Measurements from ENCODE around the gene MCRIP1. TPM values are rescaled to one million over a fixed set of nuclear protein-coding genes. Genes with fewer than 3 reads are reported as not detected.

The MCRIP1 gene
- total and polyA plus RNA-seq, 2 of the 13 experiments (the other 11 are each of a cell fraction or from before 2014, with no cell fraction given): 79.7 to 84.9 TPM

DNA sequence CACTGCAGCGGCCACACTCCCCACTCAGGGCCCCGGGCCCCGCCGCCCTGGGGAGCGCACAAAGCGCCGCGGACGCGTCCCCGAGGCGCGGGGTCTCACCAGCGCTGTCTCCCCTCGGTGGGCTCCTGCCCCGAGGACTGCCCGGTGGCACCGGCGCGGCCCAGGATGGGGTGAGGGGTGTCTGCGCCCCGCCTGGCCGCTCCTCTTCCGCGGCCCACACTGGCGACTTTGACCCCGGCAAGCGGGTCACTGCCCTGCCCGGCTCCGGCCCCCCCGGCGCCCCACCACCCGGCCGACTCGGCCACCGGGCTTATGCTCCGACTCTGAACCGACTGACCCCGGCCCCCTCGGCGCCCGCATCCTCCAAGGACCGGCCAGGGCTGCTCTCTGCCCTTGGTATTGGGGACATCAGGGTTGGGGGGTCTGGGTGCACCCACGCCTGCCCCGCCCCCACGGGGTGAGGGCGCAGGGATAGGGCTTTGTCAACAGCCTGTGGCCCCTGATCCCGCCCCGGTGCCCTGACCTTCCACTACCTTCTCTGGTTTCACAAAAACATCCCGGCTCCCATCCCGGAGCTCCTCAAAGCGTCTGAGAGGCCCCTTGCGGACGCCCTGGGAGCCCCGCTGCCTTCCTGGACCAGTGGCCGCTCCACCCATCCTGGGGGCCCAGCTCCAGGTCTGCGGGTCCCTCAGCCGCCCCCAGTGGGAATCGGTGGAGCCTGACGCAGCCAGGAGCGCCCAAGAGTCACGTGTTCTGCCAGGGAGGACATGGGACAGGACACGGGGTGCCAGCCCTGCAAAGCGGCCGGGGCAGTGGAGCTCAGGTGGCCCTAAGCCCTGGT, 28.3 kb downstream of the MCRIP1 start (continued):
- TF ChIP-seq, protein P1, sequence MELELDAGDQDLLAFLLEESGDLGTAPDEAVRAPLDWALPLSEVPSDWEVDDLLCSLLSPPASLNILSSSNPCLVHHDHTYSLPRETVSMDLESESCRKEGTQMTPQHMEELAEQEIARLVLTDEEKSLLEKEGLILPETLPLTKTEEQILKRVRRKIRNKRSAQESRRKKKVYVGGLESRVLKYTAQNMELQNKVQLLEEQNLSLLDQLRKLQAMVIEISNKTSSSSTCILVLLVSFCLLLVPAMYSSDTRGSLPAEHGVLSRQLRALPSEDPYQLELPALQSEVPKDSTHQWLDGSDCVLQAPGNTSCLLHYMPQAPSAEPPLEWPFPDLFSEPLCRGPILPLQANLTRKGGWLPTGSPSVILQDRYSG (CRISPR knock-in tag; IDR thresholded peaks at IDR 0.05): no peak
- TF ChIP-seq SRSF9 (IDR thresholded peaks at IDR 0.05; ENCODE audit: borderline replicate concordance, insufficient read depth, low read depth, low read length, poor library complexity, severe bottlenecking): no peak
- no peak for TF ChIP-seq ATM (IDR thresholded peaks at IDR 0.05; ENCODE audit: borderline replicate concordance)
- TF ChIP-seq, protein P2, sequence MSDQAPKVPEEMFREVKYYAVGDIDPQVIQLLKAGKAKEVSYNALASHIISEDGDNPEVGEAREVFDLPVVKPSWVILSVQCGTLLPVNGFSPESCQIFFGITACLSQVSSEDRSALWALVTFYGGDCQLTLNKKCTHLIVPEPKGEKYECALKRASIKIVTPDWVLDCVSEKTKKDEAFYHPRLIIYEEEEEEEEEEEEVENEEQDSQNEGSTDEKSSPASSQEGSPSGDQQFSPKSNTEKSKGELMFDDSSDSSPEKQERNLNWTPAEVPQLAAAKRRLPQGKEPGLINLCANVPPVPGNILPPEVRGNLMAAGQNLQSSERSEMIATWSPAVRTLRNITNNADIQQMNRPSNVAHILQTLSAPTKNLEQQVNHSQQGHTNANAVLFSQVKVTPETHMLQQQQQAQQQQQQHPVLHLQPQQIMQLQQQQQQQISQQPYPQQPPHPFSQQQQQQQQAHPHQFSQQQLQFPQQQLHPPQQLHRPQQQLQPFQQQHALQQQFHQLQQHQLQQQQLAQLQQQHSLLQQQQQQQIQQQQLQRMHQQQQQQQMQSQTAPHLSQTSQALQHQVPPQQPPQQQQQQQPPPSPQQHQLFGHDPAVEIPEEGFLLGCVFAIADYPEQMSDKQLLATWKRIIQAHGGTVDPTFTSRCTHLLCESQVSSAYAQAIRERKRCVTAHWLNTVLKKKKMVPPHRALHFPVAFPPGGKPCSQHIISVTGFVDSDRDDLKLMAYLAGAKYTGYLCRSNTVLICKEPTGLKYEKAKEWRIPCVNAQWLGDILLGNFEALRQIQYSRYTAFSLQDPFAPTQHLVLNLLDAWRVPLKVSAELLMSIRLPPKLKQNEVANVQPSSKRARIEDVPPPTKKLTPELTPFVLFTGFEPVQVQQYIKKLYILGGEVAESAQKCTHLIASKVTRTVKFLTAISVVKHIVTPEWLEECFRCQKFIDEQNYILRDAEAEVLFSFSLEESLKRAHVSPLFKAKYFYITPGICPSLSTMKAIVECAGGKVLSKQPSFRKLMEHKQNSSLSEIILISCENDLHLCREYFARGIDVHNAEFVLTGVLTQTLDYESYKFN (CRISPR knock-in tag; conservative IDR thresholded peaks at IDR 0.05): 0 out of 2 replicates have a peak, but pooled peaks have one; percentile 39
- TF ChIP-seq, protein P3, sequence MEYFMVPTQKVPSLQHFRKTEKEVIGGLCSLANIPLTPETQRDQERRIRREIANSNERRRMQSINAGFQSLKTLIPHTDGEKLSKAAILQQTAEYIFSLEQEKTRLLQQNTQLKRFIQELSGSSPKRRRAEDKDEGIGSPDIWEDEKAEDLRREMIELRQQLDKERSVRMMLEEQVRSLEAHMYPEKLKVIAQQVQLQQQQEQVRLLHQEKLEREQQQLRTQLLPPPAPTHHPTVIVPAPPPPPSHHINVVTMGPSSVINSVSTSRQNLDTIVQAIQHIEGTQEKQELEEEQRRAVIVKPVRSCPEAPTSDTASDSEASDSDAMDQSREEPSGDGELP (IDR thresholded peaks at IDR 0.05; ENCODE audit: borderline replicate concordance, low read depth): no peak
- no peak for TF ChIP-seq ZKSCAN5 (CRISPR knock-in tag; IDR thresholded peaks at IDR 0.05)
- peak; percentile 46; the same call in 1 of the 2 replicates for TF ChIP-seq NR2F6 (IDR thresholded peaks at IDR 0.05)
- peak; percentile 51 for TF ChIP-seq NR2F6 (CRISPR knock-in tag; IDR thresholded peaks at IDR 0.05)
- TF ChIP-seq TAF1 (CRISPR knock-in tag; IDR thresholded peaks at IDR 0.05): no peak
- no peak for TF ChIP-seq ZNF24 (IDR thresholded peaks at IDR 0.05)
- no peak for TF ChIP-seq ATF7 (IDR thresholded peaks at IDR 0.05)
- TF ChIP-seq ATF7 (CRISPR knock-in tag; IDR thresholded peaks at IDR 0.05): no peak
- TF ChIP-seq ZNF589 (CRISPR knock-in tag; conservative IDR thresholded peaks at IDR 0.05): no peak
- no peak for TF ChIP-seq ZIK1 (CRISPR knock-in tag; IDR thresholded peaks at IDR 0.05; ENCODE audit: borderline replicate concordance, low read depth)
- TF ChIP-seq ZNF383 (CRISPR knock-in tag; IDR thresholded peaks at IDR 0.05; ENCODE audit: borderline replicate concordance): no peak
- no peak for TF ChIP-seq ARNT2 (CRISPR knock-in tag; IDR thresholded peaks at IDR 0.05; ENCODE audit: low read depth)
- TF ChIP-seq, protein P4, sequence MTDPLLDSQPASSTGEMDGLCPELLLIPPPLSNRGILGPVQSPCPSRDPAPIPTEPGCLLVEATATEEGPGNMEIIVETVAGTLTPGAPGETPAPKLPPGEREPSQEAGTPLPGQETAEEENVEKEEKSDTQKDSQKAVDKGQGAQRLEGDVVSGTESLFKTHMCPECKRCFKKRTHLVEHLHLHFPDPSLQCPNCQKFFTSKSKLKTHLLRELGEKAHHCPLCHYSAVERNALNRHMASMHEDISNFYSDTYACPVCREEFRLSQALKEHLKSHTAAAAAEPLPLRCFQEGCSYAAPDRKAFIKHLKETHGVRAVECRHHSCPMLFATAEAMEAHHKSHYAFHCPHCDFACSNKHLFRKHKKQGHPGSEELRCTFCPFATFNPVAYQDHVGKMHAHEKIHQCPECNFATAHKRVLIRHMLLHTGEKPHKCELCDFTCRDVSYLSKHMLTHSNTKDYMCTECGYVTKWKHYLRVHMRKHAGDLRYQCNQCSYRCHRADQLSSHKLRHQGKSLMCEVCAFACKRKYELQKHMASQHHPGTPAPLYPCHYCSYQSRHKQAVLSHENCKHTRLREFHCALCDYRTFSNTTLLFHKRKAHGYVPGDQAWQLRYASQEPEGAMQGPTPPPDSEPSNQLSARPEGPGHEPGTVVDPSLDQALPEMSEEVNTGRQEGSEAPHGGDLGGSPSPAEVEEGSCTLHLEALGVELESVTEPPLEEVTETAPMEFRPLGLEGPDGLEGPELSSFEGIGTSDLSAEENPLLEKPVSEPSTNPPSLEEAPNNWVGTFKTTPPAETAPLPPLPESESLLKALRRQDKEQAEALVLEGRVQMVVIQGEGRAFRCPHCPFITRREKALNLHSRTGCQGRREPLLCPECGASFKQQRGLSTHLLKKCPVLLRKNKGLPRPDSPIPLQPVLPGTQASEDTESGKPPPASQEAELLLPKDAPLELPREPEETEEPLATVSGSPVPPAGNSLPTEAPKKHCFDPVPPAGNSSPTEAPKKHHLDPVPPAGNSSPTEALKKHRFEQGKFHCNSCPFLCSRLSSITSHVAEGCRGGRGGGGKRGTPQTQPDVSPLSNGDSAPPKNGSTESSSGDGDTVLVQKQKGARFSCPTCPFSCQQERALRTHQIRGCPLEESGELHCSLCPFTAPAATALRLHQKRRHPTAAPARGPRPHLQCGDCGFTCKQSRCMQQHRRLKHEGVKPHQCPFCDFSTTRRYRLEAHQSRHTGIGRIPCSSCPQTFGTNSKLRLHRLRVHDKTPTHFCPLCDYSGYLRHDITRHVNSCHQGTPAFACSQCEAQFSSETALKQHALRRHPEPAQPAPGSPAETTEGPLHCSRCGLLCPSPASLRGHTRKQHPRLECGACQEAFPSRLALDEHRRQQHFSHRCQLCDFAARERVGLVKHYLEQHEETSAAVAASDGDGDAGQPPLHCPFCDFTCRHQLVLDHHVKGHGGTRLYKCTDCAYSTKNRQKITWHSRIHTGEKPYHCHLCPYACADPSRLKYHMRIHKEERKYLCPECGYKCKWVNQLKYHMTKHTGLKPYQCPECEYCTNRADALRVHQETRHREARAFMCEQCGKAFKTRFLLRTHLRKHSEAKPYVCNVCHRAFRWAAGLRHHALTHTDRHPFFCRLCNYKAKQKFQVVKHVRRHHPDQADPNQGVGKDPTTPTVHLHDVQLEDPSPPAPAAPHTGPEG (CRISPR knock-in tag; IDR thresholded peaks at IDR 0.05): no peak
- TF ChIP-seq ELF4 (CRISPR knock-in tag; IDR thresholded peaks at IDR 0.05; ENCODE audit: borderline replicate concordance): no peak
